ENCODE measurements around the gene TMEM190.

GRCh38 chr19:55336101-55336500, 40.5 kb upstream of the TMEM190 start:
- TF ChIP-seq CTCF (conservative IDR thresholded peaks at IDR 0.05): no peak
- no peak for TF ChIP-seq EZH2 (IDR thresholded peaks at IDR 0.05; ENCODE audit: low read depth)

Data from PC-9 (cell line).